GM19452 (cell line): ENCODE data around the gene PIGS.
"Not testable (repeated sequence)": the region's sequence is repeated elsewhere in the genome, so short reads cannot be mapped to it uniquely, and the experiment has no call there.

Experiments
- ATAC-seq: cut with Tn5 transposase; IDR thresholded peaks from one replicate; pipeline ENCODE4 v1.9.1; 2021; ENCODE audit not compliant: unreplicated experiment

Gene PIGS

GRCh38 chr17:28579526-28579925 is 8.2 kb upstream of the PIGS start:
- no peak for ATAC-seq

GRCh38 chr17:28578246-28579195 is 7.2 kb upstream of the PIGS start:
- ATAC-seq: no peak

- ATAC-seq: no peak
Observed at GRCh38 chr17:28577466-28577824, 6.1 kb upstream of the PIGS start.

DNA sequence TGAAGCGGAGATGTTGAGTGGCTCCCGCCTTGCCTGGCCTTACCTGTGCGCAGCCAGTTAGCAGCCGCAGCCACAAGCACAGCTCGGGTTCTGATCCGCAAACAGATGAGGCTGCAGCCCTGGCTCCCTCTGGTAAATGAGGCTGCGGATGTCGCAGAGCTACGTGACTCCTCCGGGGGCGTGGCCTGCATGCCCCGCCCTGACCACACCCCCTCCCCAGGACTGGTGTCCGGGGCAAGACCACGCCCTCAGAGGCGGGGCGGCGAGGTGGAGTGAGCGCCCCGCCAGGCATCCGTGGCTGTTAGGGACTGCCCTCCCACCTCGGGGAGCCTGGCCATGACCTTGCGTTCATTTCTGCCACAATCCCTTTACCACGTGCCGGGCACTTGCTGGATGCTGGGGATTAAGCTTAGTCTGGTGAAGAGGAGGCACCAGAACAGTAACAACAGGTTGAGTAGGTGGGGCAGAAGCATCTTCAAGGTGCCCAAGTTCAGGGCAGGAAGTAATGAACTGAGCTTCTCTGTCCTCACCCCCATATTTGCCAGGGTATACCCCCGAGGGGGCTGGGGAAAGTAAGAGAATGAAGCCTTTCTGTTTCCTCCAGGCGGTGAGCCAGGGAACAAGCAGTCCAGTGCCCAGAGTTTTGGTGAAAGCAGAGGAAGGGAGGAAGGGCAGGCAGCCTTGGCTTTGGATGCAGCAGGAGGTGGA is 5.6 kb upstream of the PIGS start, which contains the start of gene ALDOC:
ALDOC (minus strand) TSS at position 138 of the 708 bp plus-strand sequence. CDS start 1,363 bp downstream, outside the sequence.
- ATAC-seq: peak; percentile 88

- ATAC-seq: not testable (repeated sequence)
Observed at GRCh38 chr17:28576016-28576415, 4.7 kb upstream of the PIGS start.

DNA sequence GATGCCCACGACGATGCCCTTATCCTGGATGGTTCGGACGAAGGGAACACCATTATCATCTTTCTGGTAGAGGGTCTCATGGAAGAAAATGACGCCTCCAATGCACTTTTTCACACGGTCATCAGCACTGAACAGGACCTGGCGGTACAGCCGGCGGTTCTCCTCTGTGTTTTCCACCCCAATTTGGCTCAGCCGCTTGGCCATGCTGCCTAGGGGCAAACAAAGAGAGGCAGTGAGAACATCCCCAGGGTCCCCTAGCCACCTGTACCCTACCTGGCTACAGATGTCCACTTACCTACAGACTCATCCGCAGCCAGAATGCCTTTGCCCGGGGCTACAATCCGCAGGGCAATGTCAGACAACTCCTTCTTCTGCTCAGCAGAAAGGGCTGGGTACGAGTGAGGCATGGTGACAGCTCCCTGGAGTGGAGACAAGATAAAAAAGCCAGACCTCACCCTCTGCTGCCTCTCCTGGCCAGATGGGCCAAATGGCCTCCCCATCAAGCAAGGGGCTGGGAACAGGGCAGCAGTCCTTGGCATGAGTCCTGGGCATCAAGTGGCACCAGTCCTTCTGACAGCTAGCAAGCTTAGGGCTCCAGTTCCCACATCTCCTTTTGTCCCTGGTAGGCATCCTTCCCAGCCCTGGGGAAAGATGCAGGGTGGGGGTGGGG is 3.9 kb upstream of the PIGS start:
- ATAC-seq: no peak

DNA sequence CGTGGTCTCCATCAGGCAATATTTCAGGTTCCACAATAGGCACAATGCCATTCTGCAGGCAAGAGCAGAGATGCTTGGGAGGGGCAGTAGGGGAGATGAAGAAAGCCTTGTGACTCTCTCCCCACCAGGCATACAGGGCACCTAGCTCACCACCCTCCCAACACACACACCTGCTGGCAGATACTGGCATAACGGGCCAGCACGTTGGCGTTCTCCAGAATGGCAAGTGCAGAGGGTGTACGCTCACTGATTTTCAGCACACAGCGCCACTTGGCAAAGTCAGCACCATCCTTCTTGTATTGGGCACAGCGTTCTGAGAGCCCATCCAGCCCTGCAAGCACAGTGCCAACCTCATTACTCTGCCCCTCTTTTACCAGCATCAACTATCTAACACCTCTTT is 3.2 kb upstream of the PIGS start:
- no peak for ATAC-seq

GRCh38 chr17:28573966-28574480 is 2.7 kb upstream of the PIGS start:
- ATAC-seq: no peak

DNA sequence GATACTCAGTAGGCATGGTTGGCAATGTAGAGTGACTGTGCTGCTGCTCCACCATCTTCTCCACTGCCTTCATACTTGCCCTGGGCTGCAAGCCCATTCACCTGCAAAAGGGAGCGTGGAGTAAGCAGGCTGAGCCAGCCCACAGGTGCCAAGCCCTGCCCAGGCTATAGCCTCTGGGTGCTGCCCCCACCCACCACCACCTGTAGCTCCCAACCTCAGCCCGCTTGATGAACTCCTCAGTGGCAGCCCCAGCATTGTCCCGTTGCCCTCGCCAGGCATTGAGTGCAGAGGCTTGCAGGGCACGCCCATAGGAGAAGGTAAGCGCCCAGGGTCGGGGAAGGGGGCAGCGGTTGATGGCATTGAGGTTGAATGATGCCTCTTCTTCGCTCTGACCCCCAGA is 2.2 kb upstream of the PIGS start:
- ATAC-seq: no peak

GRCh38 chr17:28573040-28573380 is 1.7 kb upstream of the PIGS start:
- ATAC-seq: no peak

DNA sequence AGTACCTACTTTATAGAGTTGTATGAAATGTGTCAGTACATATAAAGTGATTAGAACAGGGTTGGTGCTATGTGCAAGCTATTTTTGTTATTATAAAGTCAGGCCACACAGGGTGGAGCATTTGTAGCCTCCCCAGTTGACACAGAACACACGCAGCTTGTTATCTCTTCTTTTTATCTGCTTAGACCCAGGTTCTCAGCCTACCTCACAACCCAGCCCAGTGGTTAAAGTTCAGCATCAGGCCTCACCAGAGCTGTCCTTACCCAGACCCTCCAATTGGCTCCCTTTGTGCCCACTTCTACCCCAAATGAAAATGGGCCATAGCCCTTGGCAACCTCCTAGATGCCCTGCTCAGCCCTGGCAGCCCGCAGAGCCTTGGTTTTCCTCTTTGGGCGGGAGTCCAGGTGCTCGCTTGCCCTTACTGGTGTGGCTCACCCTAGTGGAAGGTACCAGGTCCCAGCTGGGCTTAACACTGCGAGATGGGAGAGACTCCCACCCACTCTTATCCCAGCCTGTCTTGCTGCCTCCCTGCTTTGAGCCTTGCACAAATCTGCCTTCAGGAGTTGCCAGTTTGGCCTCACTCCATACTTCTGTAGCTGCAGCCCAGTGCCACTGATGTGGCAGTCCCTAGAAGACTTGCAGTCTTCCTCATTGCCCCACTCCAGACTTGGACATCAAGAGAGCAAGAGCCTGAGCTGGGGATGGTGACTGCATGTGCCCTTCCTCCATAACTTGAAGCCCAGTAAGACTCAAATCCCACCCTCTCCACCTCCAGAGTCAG is 1.1 kb upstream of the PIGS start:
- ATAC-seq: no peak

DNA sequence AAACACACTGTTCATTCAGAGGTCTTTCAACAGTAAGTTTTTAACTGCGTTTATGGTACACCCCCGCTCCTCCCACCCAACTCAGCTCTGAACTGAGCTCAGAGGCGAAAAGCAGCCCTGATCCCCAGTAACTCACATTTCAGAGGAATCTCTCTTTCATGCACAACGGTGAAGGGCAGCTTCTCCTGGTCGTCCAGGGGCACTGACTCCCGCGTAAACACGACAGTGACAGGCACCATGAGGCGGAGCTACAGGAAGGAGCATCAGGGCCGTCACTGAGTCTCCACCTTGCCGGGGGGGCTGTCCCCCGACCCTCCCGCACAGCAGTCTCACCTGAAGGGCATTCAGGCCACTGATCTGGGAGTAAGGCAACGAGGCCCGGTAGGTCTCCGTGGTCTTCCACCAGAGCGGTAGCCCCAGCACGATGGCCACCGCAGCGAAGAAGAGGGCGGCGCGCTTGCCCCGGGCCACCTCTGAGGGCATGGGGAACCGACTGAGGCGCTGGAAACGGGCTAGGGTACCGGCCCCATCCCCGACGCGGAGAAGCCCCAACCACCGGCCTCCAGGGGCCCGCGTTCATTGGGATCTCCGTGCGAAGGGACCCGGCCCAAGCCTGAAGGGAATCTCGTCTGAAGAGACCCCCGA is 486 bp downstream of the PIGS start:
- ATAC-seq: peak; percentile 25

DNA sequence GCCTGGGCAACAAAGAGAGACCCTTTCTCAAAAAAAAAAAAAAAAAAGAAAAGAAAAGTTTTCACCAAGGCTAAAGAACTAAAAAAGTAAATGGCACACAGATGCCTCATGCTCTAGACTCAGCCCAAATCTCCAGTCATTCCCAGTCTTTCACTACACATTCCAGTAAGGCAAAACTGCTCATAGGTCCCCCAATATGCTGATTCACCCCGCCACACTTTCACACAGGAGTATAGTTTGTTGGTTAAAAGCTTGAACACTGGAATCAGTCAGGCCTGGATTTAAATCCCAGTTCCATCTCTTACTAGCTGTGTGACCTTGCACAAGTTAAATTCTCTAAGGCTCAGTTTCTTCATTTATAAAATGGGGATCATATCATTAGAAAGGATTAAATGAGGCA is 1.9 kb downstream of the PIGS start:
- ATAC-seq: no peak

DNA sequence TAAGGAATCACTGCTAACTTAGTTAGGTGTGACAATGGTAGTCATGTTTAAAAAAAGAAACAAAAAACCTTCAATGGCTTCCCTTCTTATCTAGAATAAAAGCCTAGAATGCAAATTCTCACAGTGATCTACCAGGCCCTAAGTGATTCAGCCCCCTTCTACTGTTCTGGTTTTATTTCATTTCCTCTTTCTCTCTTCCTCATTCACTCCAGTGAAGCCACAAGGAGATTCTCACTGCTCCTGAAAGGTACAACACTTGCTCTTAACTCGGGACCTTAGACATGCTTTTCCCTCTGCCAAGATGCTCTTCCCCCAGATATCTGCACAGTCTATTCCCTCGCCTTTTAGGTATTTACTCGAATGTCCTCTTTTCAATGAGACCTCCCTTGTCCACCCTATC is 3.7 kb downstream of the PIGS start:
- ATAC-seq: no peak

DNA sequence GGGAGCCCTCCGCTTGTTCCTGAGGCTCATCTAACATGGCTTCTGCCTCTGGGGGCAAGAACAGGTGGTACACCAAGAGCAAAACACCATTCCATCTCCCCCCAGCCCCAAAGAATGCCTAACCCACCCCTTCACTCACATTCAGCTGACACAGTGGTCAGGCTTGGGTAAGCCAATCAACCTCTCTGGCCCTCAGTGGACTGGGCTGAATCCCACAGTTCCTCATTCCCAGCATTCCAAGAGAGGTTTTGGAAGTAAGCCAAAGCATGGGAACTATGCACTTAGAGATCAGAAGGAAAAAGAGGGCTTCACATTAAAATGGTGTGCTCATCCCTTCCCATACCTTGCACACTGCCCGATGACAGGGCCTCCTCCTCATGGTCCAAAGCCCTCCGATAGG is 7.8 kb downstream of the PIGS start:
- no peak for ATAC-seq

GRCh38 chr17:28555022-28555421 is 16.3 kb downstream of the PIGS start:
- ATAC-seq: no peak

GRCh38 chr17:28554565-28554964 is 16.8 kb downstream of the PIGS start:
- no peak for ATAC-seq

- ATAC-seq: no peak
Observed at GRCh38 chr17:28553000-28553505, 18.3 kb downstream of the PIGS start.

GRCh38 chr17:28552176-28552999 is 18.9 kb downstream of the PIGS start, which contains the start of gene UNC119:
Gene UNC119, minus strand, starts transcription at chr17:28552624. Its CDS starts 67 bp downstream, at chr17:28552557.
- ATAC-seq: peak; percentile 53
